K562 (cell line): Measurements from ENCODE around the gene TCF23. TPM values are rescaled to one million over a fixed set of nuclear protein-coding genes. Genes with fewer than 3 reads are reported as not detected.

Source experiments
- BRF1 ChIP-seq: IDR thresholded peaks from 3 replicates; pipeline ENCODE4 v1.6.1; 2011; ENCODE audit warnings: borderline replicate concordance, mild to moderate bottlenecking; ENCODE audit not compliant: insufficient read length; ENCODE audit errors: extremely low read depth
- CXXC5 ChIP-seq: fragments of 250-450 bp; sonication (Bioruptor Pico); IDR thresholded peaks from 2 replicates; pipeline ENCODE4 v1.8.0; 2022; ENCODE audit warnings: inconsistent platforms, mild to moderate bottlenecking, moderate library complexity
- FOXM1 ChIP-seq, 2 experiments: fragments of 450-650 bp in 1 of 2; sonication (generic) in 1 of 2; formaldehyde crosslinking in 1 of 2; IDR thresholded peaks; 2 replicates each; pipeline versions ENCODE4 v1.6.1 to v1.9.0; 2017 to 2022; ENCODE audit warnings: low read depth in 2 of 2, mild to moderate bottlenecking in 2 of 2, missing genetic modification reagents in 1 of 2, moderate library complexity in 1 of 2
- KLF6 ChIP-seq: fragments of 250-450 bp; sonication (Bioruptor Pico); IDR thresholded peaks from 2 replicates; pipeline ENCODE4 v1.4.0; 2020; ENCODE audit warnings: mild to moderate bottlenecking, moderate library complexity, borderline replicate concordance
- NFYB ChIP-seq: IDR thresholded peaks from 2 replicates; pipeline ENCODE4 v1.6.1; 2011; ENCODE audit warnings: mild to moderate bottlenecking, moderate library complexity; ENCODE audit not compliant: insufficient read length; ENCODE audit errors: extremely low read depth
- NRF1 ChIP-seq, 2 experiments: fragments of 450-650 bp; IDR thresholded peaks in 1 of 2; conservative IDR thresholded peaks in 1 of 2; 2 replicates each; pipeline ENCODE4 v1.6.1; 2014; ENCODE audit warnings: mild to moderate bottlenecking in 2 of 2
- PRDM10 ChIP-seq: fragments of 450-650 bp; IDR thresholded peaks from 2 replicates; pipeline ENCODE4 v1.6.1; 2018; ENCODE audit not compliant: partially characterized antibody
- RBM17 ChIP-seq: fragments of 200-400 bp; formaldehyde crosslinking; IDR thresholded peaks from 2 replicates; pipeline ENCODE4 v1.6.1; 2017; ENCODE audit warnings: low read depth, mild to moderate bottlenecking, low read length, borderline replicate concordance
- SMAD2 ChIP-seq: fragments of 150-350 bp; IDR thresholded peaks from 2 replicates; pipeline ENCODE4 v1.6.1; 2014; ENCODE audit warnings: low read depth, mild to moderate bottlenecking, low read length
- SMAD3 ChIP-seq: fragments of 450-650 bp; formaldehyde crosslinking; conservative IDR thresholded peaks from 2 replicates; pipeline ENCODE4 v1.4.0; 2020; ENCODE audit warnings: mild to moderate bottlenecking
- TCFL5 ChIP-seq: fragments of 250-450 bp; sonication (Bioruptor Pico); conservative IDR thresholded peaks from 2 replicates; pipeline ENCODE4 v1.6.1; 2021; ENCODE audit warnings: mild to moderate bottlenecking, moderate library complexity, matching md5 sums
- ZNF121 ChIP-seq: sonication (generic); formaldehyde crosslinking; conservative IDR thresholded peaks from 2 replicates; pipeline ENCODE4 v1.8.0; 2022; ENCODE audit warnings: missing genetic modification reagents
- ZNF143 ChIP-seq: sonication (generic); formaldehyde crosslinking; IDR thresholded peaks from 2 replicates; pipeline ENCODE4 v1.9.0; 2022; ENCODE audit warnings: mild to moderate bottlenecking, missing genetic modification reagents
- polyA plus RNA-seq, 8 experiments: library from polyadenylated mRNA; depleted of rRNA in 4 of 8; stranded (reverse) in 5 of 8; unstranded in 3 of 8; fragments of >200 nt; fragmentation: Nextera tagmentation in 2 of 8; fragmentation: Illumina TruSeq in 1 of 8; extraction: Ambion mirVana in 2 of 8; extraction: Trizol in 1 of 8; gene quantifications; 2 replicates each; pipeline versions ENCODE4 v1.2.1 to v1.2.3, GENCODE V29; 2011 to 2014; ENCODE audit warnings: inconsistent platforms in 1 of 8, missing spikeins in 1 of 8
- total RNA-seq, 7 experiments: library from RNA; depleted of rRNA in 6 of 7; stranded (reverse); fragments of >200 nt in 6 of 7; fragmentation: Illumina TruSeq in 2 of 7; extraction: Trizol in 2 of 7; gene quantifications; 2 replicates each; pipeline versions ENCODE4 v1.2.1 to v1.2.3, GENCODE V29; 2011 to 2021; ENCODE audit warnings: low replicate concordance in 1 of 7
- TF ChIP-seq, protein P1 (sequence below), 2 experiments: fragments of 450-650 bp; formaldehyde crosslinking in 1 of 2; IDR thresholded peaks; 2 replicates each; pipeline versions ENCODE4 v1.4.0 to v1.6.1; 2014 to 2020; ENCODE audit warnings: mild to moderate bottlenecking in 2 of 2, borderline replicate concordance in 1 of 2, low read depth in 1 of 2

The TCF23 gene
- total and polyA plus RNA-seq, 9 of the 15 experiments (the other 6 are each of a cell fraction or from before 2014, with no cell fraction given): 0.07 TPM; not detected in 8

GRCh38 chr2:27133905-27134780 lies 14.7 kb upstream of the TCF23 start, which contains the start of gene PREB (continued):
- TF ChIP-seq, protein P1, sequence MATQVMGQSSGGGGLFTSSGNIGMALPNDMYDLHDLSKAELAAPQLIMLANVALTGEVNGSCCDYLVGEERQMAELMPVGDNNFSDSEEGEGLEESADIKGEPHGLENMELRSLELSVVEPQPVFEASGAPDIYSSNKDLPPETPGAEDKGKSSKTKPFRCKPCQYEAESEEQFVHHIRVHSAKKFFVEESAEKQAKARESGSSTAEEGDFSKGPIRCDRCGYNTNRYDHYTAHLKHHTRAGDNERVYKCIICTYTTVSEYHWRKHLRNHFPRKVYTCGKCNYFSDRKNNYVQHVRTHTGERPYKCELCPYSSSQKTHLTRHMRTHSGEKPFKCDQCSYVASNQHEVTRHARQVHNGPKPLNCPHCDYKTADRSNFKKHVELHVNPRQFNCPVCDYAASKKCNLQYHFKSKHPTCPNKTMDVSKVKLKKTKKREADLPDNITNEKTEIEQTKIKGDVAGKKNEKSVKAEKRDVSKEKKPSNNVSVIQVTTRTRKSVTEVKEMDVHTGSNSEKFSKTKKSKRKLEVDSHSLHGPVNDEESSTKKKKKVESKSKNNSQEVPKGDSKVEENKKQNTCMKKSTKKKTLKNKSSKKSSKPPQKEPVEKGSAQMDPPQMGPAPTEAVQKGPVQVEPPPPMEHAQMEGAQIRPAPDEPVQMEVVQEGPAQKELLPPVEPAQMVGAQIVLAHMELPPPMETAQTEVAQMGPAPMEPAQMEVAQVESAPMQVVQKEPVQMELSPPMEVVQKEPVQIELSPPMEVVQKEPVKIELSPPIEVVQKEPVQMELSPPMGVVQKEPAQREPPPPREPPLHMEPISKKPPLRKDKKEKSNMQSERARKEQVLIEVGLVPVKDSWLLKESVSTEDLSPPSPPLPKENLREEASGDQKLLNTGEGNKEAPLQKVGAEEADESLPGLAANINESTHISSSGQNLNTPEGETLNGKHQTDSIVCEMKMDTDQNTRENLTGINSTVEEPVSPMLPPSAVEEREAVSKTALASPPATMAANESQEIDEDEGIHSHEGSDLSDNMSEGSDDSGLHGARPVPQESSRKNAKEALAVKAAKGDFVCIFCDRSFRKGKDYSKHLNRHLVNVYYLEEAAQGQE (IDR thresholded peaks at IDR 0.05; ENCODE audit: borderline replicate concordance): no peak
- TF ChIP-seq, protein P1 (CRISPR knock-in tag; IDR thresholded peaks at IDR 0.05; ENCODE audit: low read depth): peak; percentile 50; the same call in 1 of the 2 replicates
- no peak for TF ChIP-seq RBM17
- TF ChIP-seq CXXC5 (CRISPR knock-in tag): peak; percentile 86
- TF ChIP-seq SMAD2: no peak
- 0 out of 2 replicates have a peak, but pooled peaks have one; percentile 22 for TF ChIP-seq ZNF121
- no peak for TF ChIP-seq TCFL5
- TF ChIP-seq NFYB: no peak
- TF ChIP-seq SMAD3 (CRISPR knock-in tag): no peak
- no peak for TF ChIP-seq KLF6
- TF ChIP-seq BRF1: no peak
- TF ChIP-seq FOXM1 (IDR thresholded peaks at IDR 0.05; ENCODE audit: low read depth): no peak
- TF ChIP-seq FOXM1 (CRISPR knock-in tag; IDR thresholded peaks at IDR 0.05; ENCODE audit: low read depth): no peak; the same call in 1 of the 2 replicates
- peak; percentile 8 for TF ChIP-seq PRDM10
- TF ChIP-seq ZNF143 (CRISPR knock-in tag): 0 out of 2 replicates have a peak, but pooled peaks have one; percentile 42
- peak; percentile 100 for TF ChIP-seq NRF1 (conservative IDR thresholded peaks at IDR 0.05 in 1 of 2, IDR thresholded peaks at IDR 0.05 in 1 of 2)
